ENCODE measurements around the gene ITGB5.

DNA sequence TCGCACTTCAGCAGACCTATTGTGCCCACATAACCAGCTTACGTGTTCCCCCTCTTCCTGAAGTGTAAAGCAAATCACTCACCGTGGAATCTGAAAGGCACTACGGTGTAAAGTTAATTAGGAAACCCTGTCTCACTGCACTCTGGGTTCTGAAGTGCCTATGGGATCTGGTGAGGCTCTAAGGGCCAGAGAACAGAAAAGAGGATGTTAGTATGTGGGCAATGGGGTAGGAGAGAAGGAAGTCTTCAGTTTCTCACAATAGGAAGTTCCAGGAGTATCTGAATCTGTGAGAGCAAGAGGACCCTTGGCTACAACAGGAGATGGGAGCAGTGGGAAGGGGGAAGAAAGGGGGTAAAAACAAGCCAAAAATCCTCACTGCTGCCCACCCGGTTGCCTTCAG, 71.4 kb downstream of the ITGB5 start:
- TF ChIP-seq, protein P1, sequence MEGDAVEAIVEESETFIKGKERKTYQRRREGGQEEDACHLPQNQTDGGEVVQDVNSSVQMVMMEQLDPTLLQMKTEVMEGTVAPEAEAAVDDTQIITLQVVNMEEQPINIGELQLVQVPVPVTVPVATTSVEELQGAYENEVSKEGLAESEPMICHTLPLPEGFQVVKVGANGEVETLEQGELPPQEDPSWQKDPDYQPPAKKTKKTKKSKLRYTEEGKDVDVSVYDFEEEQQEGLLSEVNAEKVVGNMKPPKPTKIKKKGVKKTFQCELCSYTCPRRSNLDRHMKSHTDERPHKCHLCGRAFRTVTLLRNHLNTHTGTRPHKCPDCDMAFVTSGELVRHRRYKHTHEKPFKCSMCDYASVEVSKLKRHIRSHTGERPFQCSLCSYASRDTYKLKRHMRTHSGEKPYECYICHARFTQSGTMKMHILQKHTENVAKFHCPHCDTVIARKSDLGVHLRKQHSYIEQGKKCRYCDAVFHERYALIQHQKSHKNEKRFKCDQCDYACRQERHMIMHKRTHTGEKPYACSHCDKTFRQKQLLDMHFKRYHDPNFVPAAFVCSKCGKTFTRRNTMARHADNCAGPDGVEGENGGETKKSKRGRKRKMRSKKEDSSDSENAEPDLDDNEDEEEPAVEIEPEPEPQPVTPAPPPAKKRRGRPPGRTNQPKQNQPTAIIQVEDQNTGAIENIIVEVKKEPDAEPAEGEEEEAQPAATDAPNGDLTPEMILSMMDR (conservative IDR thresholded peaks at IDR 0.05; ENCODE audit: low read length) = no peak
- TF ChIP-seq EZH2phosphoT487 (IDR thresholded peaks at IDR 0.05; ENCODE audit: borderline replicate concordance, low read depth, low read length) = no peak
